SK-N-MC (cell line): ENCODE measurements around the gene TBC1D22A.

Source experiments
- DNase-seq: peaks from one replicate; pipeline ENCODE4 v3.0.0-alpha.2; 2011; ENCODE audit warnings: low read depth, low spot score
- H3K27ac ChIP-seq: fragments of 200-600 bp; sonication (generic); 2 replicates; pipeline ENCODE4 v1.5.1; 2016; ENCODE audit warnings: mixed run types
- H3K36me3 ChIP-seq: fragments of 200-600 bp; sonication (generic); 2 replicates; pipeline ENCODE4 v1.6.1; 2017; ENCODE audit warnings: antibody characterized with exemption, low read length, mixed read lengths; ENCODE audit not compliant: insufficient read depth
- H3K4me3 ChIP-seq: fragments of 200-600 bp; sonication (generic); 2 replicates; pipeline ENCODE4 v1.5.1; 2016
- H3K9ac ChIP-seq: fragments of 200-600 bp; sonication (generic); 2 replicates; pipeline ENCODE4 v1.8.0; 2017; ENCODE audit warnings: mixed run types, mixed read lengths; ENCODE audit not compliant: insufficient read length
- H3K9me3 ChIP-seq: fragments of 200-600 bp; sonication (generic); 2 replicates; pipeline ENCODE4 v1.6.1; 2017; ENCODE audit warnings: low read depth, mild to moderate bottlenecking, antibody characterized with exemption, low read length, moderate library complexity, mixed read lengths
- EZH2 ChIP-seq: fragments of 200-600 bp; sonication (generic); IDR thresholded peaks from one replicate; pipeline ENCODE4 v1.6.1; 2017; ENCODE audit warnings: antibody characterized with exemption
- FOXP2 ChIP-seq: optimal IDR thresholded peaks from 2 replicates; pipeline ENCODE3; 2011; ENCODE audit warnings: mild to moderate bottlenecking, moderate library complexity; ENCODE audit not compliant: insufficient read depth; ENCODE audit errors: extremely low read length, control extremely low read depth
- POLR2AphosphoS5 ChIP-seq: IDR thresholded peaks from 2 replicates; pipeline ENCODE4 v1.6.1; 2012; ENCODE audit warnings: mild to moderate bottlenecking, low read depth, low read length, borderline replicate concordance

The TBC1D22A gene

DNA sequence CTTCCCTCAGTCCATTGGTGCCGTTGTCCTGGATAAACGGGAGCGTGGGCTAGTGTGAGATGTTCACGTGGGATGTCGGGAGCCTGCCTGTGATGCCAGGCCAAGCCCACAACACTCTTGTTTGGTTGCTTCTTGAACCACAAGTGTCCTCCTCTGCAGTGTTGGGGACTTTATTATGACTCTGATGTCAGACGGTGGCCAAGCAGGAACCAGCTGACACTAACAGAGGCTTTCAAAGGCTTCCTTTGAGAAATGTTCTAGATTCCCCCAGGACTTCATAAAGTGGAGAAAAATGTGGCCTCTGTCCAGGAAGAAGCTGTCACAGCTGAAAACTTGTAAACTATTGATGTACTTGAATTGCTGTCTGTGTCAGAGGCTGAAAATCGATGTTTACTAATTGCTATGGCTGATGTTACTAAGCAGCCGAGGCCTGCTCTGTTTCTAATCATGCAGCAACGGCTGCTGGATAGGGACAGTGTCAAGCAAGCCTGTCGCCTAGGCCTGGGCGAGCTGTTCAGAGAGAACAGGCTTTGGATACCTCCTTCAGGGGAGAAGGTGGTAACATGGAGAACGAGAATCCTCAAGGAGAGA, 131.7 kb downstream of the TBC1D22A start:
- TF ChIP-seq POLR2AphosphoS5 (no peak), EZH2 (no peak), FOXP2 (no peak)
- no peak for DNase-seq

DNA sequence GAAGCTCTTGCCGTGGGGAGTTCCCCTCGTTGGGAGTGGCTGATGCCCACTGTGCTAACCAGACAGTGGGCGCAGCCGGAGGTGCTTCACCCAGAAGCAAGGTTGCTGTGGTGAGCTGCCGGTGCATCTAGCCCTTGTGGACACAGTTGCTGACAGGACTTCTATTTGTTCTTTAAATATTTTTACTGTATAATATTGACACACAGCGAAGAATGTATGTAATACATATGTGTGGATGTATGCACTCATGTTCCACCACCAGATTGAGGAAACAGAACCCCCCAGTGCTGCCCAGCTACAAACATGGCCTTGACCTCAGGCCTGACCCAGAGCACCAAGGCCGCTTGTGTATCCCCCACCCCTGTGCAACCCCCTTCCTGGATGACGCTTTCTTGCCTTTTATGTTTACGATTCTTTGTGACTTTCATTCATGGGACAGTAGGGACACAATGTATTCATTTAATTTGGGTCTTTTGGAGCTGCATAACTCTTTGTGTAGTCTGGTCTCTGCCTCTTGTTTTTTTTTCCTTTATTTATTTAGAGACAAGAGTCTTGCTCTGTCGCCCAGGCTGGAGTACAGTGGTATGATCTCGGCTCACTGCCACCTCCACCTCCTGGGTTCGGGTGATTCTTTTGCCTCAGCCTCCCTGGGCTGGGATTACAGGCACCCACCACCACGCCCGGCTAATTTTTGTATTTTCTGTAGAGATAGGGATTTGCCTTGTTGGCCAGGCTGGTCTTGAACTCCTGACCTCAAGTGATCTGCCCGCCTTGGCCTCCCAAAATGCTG, 132.6 kb downstream of the TBC1D22A start:
- no peak overlapping the region for H3K27ac ChIP-seq
- no peak overlapping the region for H3K9ac ChIP-seq
- TF ChIP-seq FOXP2 = no peak
- no peak for TF ChIP-seq POLR2AphosphoS5
- TF ChIP-seq EZH2 = no peak
- H3K36me3 ChIP-seq = no peaks in the 10 kb centered on the region
- no peak overlapping the region for H3K4me3 ChIP-seq
- DNase-seq = no peak
- no peaks in the 10 kb centered on the region for H3K9me3 ChIP-seq

More for the DNA sequence above, 131.7 kb downstream of the TBC1D22A start:
- no peak overlapping the region for H3K4me3 ChIP-seq
- no peaks in the 10 kb centered on the region for H3K9me3 ChIP-seq
- H3K9ac ChIP-seq = no peak overlapping the region
- H3K27ac ChIP-seq = no peak overlapping the region
- no peaks in the 10 kb centered on the region for H3K36me3 ChIP-seq

DNA sequence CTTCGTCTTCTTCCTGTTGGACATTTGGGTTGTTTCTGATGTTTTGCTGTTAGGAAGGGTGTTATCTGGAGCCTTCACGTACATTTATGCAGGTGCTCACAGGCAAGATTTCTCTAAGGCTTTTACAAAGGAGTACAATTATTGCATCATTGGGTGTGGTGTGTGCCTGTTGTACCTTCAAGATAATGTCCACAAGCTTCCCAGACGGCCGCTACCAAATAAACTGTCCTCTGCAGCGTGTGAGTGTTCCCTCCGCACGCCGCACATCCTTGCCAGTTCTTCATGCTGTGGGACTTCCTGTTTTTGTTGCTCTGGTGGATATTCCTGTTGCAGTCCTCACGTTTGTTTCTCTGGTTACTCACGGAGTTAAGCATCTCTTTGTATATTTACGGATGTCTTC, 133.3 kb downstream of the TBC1D22A start:
- no peak overlapping the region for H3K4me3 ChIP-seq
- no peaks in the 10 kb centered on the region for H3K36me3 ChIP-seq
- H3K27ac ChIP-seq = no peak overlapping the region
- no peaks in the 10 kb centered on the region for H3K9me3 ChIP-seq
- no peak overlapping the region for H3K9ac ChIP-seq
- no peak for DNase-seq
- TF ChIP-seq EZH2 = no peak
- TF ChIP-seq FOXP2 = no peak
- TF ChIP-seq POLR2AphosphoS5 = no peak

DNA sequence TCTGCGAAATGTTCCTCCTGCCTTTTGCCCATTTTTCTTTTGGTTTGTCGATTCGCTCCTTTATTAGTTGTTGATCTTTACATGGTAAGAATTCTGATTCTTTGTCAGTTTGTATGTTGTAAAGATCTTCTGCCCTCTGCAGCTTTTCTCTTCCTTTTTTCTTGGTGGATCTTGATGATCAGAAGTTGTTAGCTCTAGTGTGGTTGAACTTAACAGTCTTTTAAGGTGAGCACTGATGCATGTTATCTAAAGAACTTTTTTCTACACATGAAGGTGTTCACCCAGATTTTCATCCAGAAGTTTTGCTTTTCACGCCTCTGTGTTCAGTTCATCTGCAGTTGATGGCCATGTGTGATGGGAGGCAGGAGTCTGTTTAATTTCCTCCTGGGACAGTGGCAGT, 133.7 kb downstream of the TBC1D22A start:
- DNase-seq = no peak
- Histone ChIP-seq H3K9ac (no peak overlapping the region), H3K9me3 (no peaks in the 10 kb centered on the region), H3K36me3 (no peaks in the 10 kb centered on the region), H3K4me3 (no peak overlapping the region), H3K27ac (no peak overlapping the region)
- TF ChIP-seq FOXP2 = no peak
- TF ChIP-seq EZH2 = no peak
- no peak for TF ChIP-seq POLR2AphosphoS5

DNA sequence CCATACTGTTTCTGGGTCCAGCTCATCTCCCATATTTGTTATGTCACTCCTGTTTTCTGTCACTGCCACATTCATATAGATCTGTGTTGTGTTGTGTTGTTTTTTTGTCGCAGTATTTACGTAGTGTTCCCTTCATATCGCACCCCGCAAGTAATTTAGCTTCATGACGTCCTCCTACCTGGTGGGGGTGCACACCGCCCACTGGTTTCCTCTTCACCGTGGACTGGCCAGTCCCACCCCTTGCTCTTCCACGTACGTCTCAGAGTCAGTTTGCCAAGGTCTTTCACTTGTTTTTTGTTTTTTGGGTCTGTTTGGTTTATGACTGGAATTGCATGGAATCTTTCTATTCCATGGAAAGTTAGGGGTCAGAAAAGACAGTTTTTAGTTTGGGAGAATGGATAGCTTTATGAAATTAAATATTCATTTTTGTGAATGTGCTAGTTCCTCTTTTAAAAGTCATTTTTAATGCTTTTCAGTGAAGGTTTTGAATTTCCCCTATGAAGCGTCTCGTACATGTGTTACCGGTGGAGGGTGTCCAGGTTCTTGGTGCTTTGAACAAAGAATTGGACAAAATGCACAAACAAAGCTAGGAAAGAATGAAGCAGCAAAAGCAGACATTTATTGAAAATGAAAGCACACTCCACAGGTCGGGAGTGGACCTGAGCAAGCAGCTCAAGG, 134.3 kb downstream of the TBC1D22A start:
- Histone ChIP-seq H3K36me3 (no peaks in the 10 kb centered on the region), H3K9me3 (no peaks in the 10 kb centered on the region), H3K4me3 (no peak overlapping the region), H3K27ac (no peak overlapping the region), H3K9ac (no peak overlapping the region)
- DNase-seq = no peak
- TF ChIP-seq EZH2 = no peak
- no peak for TF ChIP-seq FOXP2
- no peak for TF ChIP-seq POLR2AphosphoS5

DNA sequence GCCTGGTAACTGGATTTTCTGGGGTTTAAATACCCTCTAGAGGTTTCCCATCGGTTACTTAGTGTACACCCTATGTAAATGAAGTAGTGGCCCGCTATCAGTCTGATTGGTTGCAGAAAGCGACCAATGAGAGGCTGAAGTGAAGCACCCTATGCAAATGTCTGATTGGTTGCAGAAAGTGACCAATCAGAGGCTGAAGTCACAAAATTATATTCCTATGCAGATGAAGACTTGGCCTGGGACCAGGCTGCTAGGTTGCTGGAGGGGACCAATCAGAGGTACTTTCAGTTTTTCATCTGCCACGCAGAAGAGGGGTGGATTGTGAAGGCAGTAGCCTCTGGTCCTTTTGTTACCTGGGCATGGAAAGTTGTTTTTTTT, 134.8 kb downstream of the TBC1D22A start:
- no peak overlapping the region for H3K4me3 ChIP-seq
- no peak for TF ChIP-seq FOXP2
- no peaks in the 10 kb centered on the region for H3K9me3 ChIP-seq
- no peak overlapping the region for H3K9ac ChIP-seq
- no peaks in the 10 kb centered on the region for H3K36me3 ChIP-seq
- no peak overlapping the region for H3K27ac ChIP-seq
- DNase-seq = no peak

DNA sequence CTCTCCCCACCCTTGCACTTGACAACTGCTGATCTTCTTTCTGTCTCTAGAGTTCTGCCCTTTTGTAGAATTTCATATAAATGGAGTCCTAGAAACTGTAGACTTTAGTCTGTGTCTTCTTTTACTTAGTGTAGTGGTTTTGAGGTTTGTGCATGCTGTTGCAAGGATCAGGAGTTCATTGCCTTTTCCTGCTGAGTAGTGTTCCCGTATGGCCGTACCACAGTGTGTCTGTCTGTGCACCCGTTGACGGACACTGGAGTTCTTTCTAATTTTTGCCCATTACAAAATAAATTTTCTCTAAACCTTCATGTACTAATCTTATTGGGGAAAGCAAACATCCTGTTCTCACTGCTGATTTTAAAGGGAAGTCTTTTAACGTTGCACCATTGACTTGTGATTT, 138.1 kb downstream of the TBC1D22A start:
- no peaks in the 10 kb centered on the region for H3K36me3 ChIP-seq

DNA sequence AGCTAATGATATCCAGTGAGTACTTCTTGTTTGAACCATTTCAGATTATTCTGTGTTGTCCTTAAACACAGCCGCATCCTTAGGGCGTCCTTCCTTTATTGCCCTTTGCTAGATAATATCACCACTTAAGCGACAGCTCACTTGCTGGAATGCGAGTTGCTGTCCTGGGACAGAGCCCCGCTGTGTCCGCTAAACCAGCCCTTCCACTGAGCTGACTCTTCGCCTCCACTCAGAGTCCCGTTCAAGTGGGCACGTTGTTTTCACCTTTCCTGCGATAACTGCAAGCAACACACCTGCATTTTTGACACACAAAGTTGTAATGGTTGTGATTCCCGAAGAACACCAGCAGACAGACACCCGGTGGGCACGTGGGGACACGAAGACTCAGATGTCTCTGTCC, 140.0 kb downstream of the TBC1D22A start:
- Histone ChIP-seq H3K4me3 (no peak overlapping the region), H3K9ac (no peak overlapping the region), H3K9me3 (no peaks in the 10 kb centered on the region), H3K36me3 (no peaks in the 10 kb centered on the region), H3K27ac (no peak overlapping the region)
- TF ChIP-seq POLR2AphosphoS5 (no peak), FOXP2 (no peak), EZH2 (no peak)
- no peak for DNase-seq

More for the DNA sequence above, 138.1 kb downstream of the TBC1D22A start:
- no peaks in the 10 kb centered on the region for H3K9me3 ChIP-seq
- H3K4me3 ChIP-seq = no peak overlapping the region
- no peak overlapping the region for H3K27ac ChIP-seq
- no peak for TF ChIP-seq POLR2AphosphoS5
- TF ChIP-seq FOXP2 = no peak
- no peak for TF ChIP-seq EZH2
- no peak overlapping the region for H3K9ac ChIP-seq
- DNase-seq = no peak
